Right atrium auricular region (tissue), 2 donors: ENCODE data around the gene MFSD11. TPM values are rescaled to one million over a fixed set of nuclear protein-coding genes. Genes with fewer than 3 reads are reported as not detected.
"Not testable (repeated sequence)": the region's sequence is repeated elsewhere in the genome, so short reads cannot be mapped to it uniquely, and the experiment has no call there.

Source experiments
- DNase-seq: peaks from one replicate; pipeline ENCODE4 v3.0.0-alpha.2; 2019; ENCODE audit warnings: low spot score
- H3K27ac ChIP-seq, 2 donors: fragments of 200-600 bp; sonication (generic); 1 replicate in 1 of 2; 2 replicates in 1 of 2; pipeline ENCODE4 v1.5.1; 2016 to 2019
- H3K27me3 ChIP-seq, 2 donors: fragments of 200-600 bp; sonication (generic); one replicate each; pipeline versions ENCODE4 v1.5.1 to v1.6.0; 2017 to 2019
- H3K36me3 ChIP-seq: fragments of 200-600 bp; sonication (generic); one replicate; pipeline ENCODE4 v1.5.1; 2016
- H3K4me1 ChIP-seq, 2 donors: fragments of 200-600 bp; sonication (generic); one replicate each; pipeline versions ENCODE4 v1.5.1 to v1.6.0; 2017 to 2019
- H3K4me3 ChIP-seq, 2 donors: fragments of 200-600 bp; sonication (generic); 1 replicate in 1 of 2; 2 replicates in 1 of 2; pipeline ENCODE4 v1.5.1; 2017 to 2019; ENCODE audit warnings: mild to moderate bottlenecking in 1 of 2, moderate library complexity in 1 of 2
- H3K9me3 ChIP-seq, 2 donors: fragments of 200-600 bp; sonication (generic); one replicate each; pipeline ENCODE4 v1.5.1; 2019
- CTCF ChIP-seq, 2 donors: fragments of 200-600 bp; sonication (generic); IDR thresholded peaks; one replicate each; pipeline ENCODE4 v1.5.1; 2019; ENCODE audit warnings: antibody characterized with exemption in 2 of 2
- total RNA-seq, 2 donors: library from RNA; depleted of rRNA; stranded (reverse); fragments of >200 nt; gene quantifications; one replicate each; pipeline ENCODE4 v1.1.0, GENCODE V29; 2016

The MFSD11 gene
- total RNA-seq, 2 donors from 2014 or later: 24.8 to 29.3 TPM

- Histone ChIP-seq H3K9me3 (no peaks in the 10 kb centered on the region), H3K4me1 (peaks cover 0 to 100% of the 10 kb centered on the region in 2 donors), H3K27ac (peak overlapping the region; percentile 93 to 98), H3K4me3 (no peak overlapping the region), H3K27me3 (no peaks in the 10 kb centered on the region), H3K36me3 (no peaks in the 10 kb centered on the region)
- no peak for DNase-seq
- no peak for TF ChIP-seq CTCF (IDR thresholded peaks at IDR 0.05)
These were observed 42.7 kb upstream of the MFSD11 start for GRCh38 chr17:76695059-76695831.

DNA sequence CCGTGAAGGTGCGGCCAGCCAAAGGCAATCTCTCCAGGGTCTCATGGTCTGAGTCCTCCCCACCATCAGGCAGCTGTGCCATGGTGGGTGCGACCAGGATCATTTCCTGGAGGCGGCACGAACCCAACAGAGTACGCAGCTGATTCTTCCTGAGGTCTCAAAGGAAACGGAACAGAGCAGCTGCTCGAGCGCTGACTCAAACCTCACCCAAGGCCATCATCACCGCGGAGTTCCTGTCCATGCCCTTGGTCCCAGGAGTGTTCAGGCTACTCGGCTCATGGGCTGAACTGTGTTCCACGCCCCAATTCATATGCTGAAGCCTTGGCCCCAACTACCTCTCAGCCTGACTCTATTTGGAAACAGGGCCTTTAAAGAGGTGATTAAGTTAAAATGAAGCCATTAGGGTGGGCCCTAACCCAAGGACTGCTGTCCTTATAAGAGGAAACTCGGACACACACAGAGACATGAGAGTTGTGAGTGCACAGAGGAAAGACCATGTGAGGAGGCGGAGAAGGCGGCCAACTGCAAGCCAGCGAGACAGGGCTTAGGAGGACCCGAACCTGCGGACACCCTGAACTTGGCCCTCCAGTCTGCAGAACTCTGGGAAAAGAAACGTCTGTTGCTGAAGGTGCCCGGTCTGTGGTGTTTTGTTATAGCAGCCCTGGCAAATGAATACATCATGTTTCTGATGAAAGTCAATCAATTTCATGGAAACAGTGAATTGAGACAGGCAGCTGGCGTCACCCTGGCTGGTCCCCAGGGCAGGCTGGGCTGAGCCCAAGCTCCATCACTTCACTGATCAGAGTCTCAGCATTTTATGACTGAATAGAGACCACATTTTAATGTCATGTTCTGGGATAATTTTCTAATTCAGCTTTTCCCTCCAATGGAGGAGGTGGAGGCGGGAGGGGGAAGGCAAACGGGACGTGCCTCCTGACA is 40.9 kb upstream of the MFSD11 start:
- no peaks in the 10 kb centered on the region for H3K36me3 ChIP-seq
- no peaks in the 10 kb centered on the region for H3K27me3 ChIP-seq
- DNase-seq: peak; percentile 88
- peak overlapping the region; percentile 93 to 98 for H3K27ac ChIP-seq
- TF ChIP-seq CTCF (IDR thresholded peaks at IDR 0.05): no peak
- H3K4me3 ChIP-seq: no peak overlapping the region
- peaks cover 0 to 100% of the 10 kb centered on the region in 2 donors for H3K4me1 ChIP-seq
- no peaks in the 10 kb centered on the region for H3K9me3 ChIP-seq

DNA sequence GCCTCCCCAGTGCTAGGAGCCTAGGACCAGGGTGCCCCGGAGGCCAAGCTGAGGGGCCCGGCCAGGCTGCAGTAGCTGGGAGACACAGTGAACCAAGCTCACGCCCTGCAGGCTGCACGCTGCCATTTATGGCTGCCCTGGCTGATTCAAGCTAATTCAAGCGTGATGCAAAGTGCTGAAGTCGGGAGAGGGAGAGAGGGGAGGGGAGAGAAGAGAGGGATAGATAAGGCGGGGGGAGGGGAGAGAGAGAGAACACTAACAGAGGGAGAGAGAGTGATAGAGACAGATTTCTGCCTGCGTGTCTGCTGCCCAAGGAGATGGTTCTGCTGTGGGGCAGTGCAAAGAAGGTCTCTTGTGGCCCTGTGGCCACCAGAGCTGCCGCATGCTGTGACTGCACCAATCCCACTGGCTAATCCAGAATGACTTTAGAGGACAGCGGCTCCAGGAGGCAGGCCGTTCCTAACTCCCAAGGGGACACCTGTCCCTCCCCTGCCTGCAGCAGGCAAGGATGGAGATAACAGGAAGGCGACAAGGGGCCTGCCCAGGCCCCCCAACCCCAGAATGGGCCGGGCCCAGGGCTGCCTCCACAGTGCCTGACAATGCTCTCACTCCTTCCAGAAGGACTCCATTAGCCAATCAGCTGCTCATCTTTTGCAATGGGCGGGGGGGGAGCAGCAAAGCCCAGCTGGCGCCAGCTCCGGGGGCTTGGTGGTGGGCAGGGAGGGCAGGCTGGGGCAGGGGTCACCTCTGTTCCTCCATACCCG is 40.0 kb upstream of the MFSD11 start:
- Histone ChIP-seq H3K36me3 (no peaks in the 10 kb centered on the region), H3K9me3 (no peaks in the 10 kb centered on the region), H3K27ac (peak overlapping the region; percentile 93 to 98), H3K27me3 (no peaks in the 10 kb centered on the region), H3K4me3 (peak overlapping the region in 1 of 2 donors; percentile 2), H3K4me1 (peaks cover 0 to 100% of the 10 kb centered on the region in 2 donors)
- no peak for DNase-seq
- no peak for TF ChIP-seq CTCF (IDR thresholded peaks at IDR 0.05)

DNA sequence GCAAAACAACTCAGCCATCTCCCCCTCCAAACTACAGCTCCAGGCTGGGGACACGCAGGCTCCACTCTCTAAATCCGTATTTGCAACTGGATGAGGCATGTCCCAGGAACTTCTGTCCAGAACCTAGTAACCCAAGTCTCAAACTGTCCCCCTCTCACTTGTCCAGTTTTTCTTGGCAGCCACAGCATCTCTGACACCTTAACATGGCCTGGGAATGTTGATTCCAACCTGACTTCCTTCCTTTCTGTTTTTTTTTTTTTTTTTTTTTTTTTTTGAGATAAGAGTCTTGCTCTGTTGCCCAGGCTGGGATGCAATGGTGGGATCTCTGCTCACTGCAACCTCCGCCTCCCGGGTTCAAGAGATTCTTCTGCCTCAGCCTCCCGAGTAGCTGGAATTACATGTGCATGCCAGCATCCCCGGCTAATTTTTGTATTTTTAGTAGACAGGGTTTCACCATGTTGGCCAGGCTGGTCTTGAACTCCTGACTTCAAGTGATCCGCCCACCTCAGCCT is 39.4 kb upstream of the MFSD11 start:
- H3K36me3 ChIP-seq, H3K27me3 ChIP-seq, DNase-seq, H3K9me3 ChIP-seq: not testable (repeated sequence)
- Histone ChIP-seq H3K4me3 (peak overlapping the region in 1 of 2 donors; percentile 2), H3K27ac (peak overlapping the region; percentile 93 to 98), H3K4me1 (peaks cover 0 to 100% of the 10 kb centered on the region in 2 donors)

DNA sequence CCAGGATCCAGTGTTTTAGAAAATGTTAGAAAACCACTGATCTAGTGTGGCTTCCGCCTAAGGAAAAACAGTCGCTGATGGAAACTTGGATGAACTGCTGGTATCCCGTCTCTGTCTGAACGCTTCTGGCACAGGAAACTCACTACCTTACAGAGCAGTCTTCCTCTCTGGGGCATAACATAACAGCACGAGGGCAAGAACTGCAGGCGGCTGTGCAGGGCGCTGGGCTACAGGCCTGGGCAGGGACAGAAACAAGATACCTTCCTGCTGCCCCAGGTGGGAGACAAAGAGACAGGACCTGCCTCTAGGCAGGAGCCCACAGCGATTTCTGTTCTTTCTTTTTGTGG is 37.7 kb upstream of the MFSD11 start:
- Histone ChIP-seq H3K27ac (peak overlapping the region; percentile 93 to 98), H3K27me3 (no peaks in the 10 kb centered on the region), H3K9me3 (no peaks in the 10 kb centered on the region), H3K4me1 (peaks cover 0 to 94% of the 10 kb centered on the region in 2 donors), H3K4me3 (peak overlapping the region; percentile 31 to 38), H3K36me3 (no peaks in the 10 kb centered on the region)
- DNase-seq: no peak
- TF ChIP-seq CTCF (IDR thresholded peaks at IDR 0.05): no peak
